SK-MEL-5 (cell line): ENCODE data around the gene PTK6. TPM values are rescaled to one million over a fixed set of nuclear protein-coding genes. Genes with fewer than 3 reads are reported as not detected.

ENCODE experiments used
- DNase-seq: peaks from one replicate; pipeline ENCODE4 v3.0.0-alpha.2; 2016; ENCODE audit warnings: low read depth, low spot score
- in situ Hi-C: cut with HindIII; loops from 2 replicates; pipeline ENCODE4 v1.10.0; 2016; ENCODE audit warnings: low sequenced_read_pairs, high pct_unique_total_duplicates, low pct_unique_long_range_greater_than_20kb
- polyA plus RNA-seq, 2 experiments: library from polyadenylated mRNA; depleted of rRNA; stranded (reverse); fragments of >200 nt; gene quantifications; 2 replicates each; pipeline ENCODE4 v1.2.3, GENCODE V29; 2015
- total RNA-seq: library from RNA; depleted of rRNA; stranded (reverse); fragments of >200 nt; shearing (Covaris generic); gene quantifications from 2 replicates; pipeline ENCODE4 v1.2.3, GENCODE V29; 2014; rRNA removed

The PTK6 gene
- 0.19 TPM in 1 of 2 replicates, not detected in the other for total RNA-seq
- polyA plus RNA-seq (2015; cell fraction: cytosol; rRNA removed) = 0.04 and 0.24 TPM in 2 replicates
- 0.76 and 1.2 TPM in 2 replicates for polyA plus RNA-seq (2015; cell fraction: nucleus; rRNA removed)

DNA sequence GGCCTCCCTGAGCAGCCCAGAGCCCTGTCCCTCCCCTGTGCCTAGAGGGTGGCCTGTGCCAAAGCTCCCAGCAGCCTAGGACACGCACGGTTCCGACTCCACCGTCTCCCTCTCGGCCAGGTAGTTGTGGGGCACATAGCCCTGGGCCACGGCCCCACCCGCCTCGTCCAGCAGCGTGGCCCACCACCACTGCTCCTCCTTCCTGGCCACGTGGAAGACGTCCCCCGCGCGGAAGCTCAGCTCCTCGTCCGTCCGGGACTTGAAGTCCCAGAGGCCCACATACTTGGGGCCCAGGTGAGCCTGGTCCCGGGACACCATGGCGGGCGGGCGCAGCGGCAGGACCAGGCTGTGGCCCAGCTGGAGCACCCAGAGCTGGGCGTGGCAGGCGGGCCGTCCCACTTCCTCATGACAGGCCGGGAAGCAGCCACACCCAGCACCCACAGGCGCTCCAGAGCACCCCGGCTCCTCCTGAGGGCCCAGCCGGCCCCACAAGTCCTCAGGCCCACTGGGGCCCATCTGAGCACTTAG, at the start of gene PTK6:
PTK6 (minus strand) TSS at position 380 of the 528 bp plus-strand sequence; CDS start at position 318, 62 bp downstream.
- DNase-seq = no peak

DNA sequence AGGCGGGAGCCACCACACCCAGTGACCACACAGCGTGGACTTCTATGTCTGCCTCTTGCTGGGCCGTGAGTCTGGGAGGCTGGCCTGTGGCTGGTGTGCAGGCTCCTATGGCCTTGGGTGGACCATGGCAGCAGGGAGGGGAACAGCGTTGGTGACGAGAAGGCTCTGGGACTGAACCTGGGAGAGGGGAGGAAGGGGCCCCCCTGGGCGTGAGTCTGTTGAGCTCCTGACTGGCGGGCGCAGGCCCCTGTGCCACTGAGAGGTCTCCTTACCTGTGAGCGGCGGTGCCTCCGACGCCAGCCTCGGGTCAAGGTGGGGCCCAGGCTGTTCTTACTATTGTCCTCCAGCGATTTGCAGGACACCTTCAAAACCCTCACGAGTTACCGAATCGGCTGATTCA, 49.6 kb upstream of the PTK6 start:
- in situ Hi-C loops = no loop called here
- no peak for DNase-seq

More for the DNA sequence above, at the start of gene PTK6:
- in situ Hi-C loops = no loop called here

DNA sequence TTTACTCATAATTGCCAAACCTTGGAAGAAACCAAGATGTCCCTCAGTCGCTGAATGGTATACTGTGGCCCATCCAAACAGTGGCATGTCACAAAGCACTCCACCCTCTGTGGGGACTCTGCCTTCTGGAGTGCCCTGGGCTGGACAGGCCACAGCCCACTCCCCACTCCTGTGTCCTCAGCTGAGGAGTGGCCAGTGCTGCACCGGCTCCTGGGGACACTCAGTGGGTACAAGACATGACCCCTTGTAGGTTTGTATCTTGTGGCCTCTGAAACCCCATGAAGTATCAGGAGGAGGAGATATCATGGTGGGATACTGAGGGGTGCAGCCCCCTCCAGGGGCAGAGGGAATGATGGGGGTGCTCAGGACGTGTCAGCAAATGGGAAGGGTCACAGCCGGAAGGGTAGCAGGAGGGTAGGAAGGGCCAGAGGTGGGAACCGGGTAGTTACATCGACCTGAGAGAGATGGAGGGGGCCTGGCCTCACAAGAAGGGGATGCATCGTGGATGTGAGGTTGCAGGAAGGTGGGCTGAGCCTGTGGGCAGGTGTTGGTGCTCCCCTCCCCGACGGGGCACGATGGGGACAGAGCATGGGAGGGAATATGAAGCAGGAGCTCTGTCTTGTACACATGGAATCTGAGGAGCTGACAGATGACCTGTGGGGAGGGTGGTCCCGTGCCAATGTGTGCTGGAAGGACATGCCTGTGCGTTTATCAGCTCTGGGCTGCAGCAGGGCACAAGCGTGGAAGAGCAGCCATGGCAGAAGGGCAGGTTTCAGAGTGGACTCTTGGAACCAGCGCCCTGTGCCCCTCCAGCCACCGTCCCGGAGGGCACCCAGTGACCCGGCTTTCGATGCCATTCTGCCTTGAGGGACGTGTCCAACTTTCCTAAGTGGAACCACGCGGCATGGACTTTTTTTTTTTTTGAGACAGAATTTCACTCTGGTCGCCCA, 48.7 kb upstream of the PTK6 start:
- DNase-seq = no peak
- in situ Hi-C loops = no loop called here

DNA sequence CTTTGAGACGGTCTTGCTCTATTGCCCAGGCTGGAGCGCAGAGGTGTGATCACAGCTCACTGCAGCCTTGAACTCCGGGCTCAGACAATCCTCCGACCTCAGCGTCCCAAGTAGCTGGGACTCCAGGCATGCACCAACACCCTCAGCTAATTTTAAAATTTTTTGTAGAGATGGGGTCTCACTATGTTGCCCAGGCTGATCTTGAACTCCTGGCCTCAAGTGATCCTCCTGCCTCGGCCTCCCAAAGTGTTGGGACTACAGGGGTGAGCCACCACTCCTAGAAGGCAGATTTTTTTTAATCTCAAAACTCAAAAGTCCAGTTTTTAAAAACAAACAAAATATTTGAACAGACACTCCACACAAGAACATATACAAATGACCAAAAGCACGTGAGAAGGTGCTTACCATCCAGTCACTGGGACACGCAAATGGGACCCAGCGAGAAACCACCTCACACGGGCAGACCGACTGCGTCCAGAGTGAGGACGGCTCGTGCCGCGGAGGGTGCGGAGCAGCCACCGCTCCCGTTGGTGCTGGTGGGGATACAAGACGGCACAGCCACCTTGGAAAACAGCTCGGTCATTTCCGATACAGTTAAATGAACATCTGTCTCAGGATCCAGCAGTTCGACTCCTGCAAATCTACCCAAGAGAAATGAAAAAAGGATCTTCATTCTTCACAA, 45.3 kb upstream of the PTK6 start:
- in situ Hi-C loops = no loop called here
- DNase-seq = no peak

DNA sequence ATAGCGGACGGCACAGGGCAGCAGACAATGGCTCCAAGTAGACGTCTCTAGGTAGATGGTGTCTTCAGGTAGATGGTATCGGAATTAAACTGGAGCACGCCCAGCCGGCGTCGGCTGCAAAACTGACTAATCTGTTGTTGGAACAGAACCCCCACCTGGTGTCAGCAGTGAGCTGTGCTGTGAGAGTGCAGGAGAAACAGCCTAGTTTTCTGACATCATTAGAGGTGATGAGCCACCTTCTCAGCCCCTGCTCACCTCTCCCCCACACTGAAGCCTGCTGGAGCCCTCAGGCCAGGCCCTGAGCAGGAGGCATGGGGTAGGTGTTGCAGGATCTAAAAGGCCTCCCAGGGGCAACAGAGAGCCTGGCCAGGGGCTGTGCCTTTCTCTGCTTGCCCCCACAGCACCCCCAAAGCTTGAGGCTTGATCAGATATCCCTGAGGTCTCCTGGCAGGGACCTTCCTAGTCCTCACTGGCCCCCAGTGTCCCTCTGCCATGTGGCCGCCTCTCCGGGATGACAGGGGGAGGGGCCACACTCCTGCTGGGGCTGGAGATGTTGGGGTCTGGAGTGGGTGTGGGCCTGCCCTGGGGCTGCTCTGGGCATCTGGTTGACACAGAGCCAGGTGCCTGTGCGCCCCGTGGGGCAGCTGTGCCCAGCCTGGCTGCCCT, 43.8 kb upstream of the PTK6 start:
- in situ Hi-C loops = no loop called here
- DNase-seq = peak; percentile 49

DNA sequence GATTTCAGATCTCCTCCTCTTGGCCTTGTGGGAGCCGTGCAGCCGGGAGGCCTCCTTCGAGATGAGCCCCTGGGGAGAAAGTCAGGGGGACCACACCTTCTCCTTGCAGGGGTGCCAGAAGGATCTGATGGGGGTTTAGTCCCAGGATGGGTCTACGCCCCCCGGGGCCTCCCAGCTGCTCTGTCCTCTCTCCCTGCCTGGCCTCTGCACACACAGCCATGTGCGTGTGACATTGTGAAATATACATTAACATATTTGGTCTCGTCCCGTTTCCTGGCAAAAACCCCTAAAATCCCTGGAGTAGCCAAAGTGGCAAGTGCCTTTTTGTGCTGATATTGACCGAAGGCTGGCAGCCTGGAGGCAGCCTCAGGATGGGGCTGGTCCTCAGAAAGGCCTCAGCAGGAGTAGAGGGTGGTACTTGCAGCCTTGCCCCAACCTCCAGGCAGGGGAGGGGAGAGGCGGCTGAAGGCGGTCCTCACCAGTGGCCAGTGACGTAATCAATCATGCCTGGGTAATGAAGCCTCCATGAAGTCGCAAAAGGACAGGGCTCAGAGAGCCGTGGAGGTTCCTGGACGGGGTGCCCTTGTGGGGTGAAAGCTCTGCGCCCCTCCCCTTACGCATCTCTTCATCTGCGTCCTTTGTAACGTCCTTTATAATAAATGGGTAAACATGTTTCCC, 42.0 kb upstream of the PTK6 start:
- no peak for DNase-seq
- in situ Hi-C loops = no loop called here

DNA sequence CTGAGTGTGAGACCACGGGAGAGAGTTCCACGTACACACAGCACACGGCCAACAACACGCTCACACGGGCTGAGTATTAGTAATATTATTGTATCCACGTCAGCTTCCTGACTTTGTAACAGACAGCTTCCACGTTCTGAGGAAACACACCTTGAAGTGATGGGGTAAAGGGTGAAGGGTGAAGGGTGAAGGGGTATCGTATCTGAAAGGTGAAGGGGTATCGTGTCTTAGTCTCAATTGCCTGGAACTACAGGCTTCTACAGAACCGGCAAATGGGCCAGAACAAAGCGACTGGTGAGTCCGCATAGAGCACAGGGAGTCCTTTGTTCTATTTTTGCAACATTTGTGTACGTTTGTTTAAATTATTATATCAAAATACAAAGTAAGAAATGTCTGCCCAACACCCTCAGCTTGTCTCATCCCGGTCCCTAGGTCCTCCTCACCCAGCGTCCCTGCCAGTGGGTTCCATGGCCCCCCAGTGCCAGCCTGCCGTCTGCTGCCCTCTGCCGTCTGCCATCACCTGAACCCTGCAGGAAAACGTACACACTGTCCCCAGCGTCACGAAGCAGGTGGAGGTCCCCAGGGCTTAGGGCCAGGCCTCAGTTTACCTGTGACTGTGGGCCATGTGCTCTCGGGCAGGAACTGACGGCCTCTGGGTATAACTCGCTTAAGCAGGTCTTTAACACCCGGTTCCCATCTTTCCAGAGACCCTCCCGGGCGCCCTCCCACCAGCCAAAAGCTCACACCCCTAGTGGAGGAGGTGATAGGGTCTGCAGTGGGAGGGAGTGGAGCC, 41.2 kb upstream of the PTK6 start:
- in situ Hi-C loops = no loop called here

DNA sequence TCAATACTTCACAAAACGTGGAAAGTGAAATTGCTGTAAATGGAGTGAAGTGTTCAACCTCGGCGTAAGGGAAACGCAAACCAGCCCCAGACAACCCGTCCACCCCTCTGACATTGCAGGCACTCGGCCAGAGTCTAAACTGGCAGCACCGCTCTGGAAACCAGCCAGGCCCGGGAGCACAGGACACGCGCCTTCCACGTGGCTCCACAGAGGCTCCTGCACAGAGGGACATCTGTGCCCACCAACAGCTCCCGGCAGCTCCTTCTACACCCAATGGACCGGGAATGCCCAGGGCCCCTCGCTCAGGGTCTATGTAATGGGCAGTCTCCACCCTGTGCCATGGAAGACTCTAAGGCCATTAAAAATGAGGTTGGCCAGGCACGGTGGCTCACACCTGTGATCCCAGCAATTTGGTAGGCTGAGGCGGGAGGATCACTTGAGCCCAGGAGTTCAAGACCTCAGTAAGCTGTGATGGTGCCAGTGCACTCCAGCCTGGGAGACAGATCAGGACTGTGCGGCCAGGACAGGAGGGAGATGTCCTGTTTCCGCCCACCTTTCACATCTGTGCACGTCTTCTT, 40.2 kb upstream of the PTK6 start:
- in situ Hi-C loops = no loop called here
- DNase-seq = peak; percentile 86

More for the DNA sequence above, 41.2 kb upstream of the PTK6 start:
- no peak for DNase-seq

DNA sequence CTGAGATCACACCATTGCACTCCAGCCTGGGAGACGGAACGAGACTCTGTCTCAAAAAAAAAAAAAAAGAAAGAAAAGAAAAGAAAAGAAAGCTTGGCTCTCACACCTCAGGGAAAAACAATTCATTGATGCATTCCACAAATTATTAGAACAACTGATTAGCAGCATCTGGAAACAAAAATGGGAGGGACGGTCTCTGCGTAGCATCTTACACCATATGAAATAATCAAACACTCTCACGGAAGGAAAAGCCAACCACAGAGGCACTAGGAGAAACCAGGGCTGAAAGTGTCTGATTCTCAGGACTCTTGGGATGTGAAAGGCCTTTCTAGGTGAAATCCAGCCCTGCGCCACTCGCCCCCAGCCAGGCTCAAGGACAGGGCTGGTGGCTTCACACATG, 39.1 kb upstream of the PTK6 start:
- in situ Hi-C loops = no loop called here
- no peak for DNase-seq

DNA sequence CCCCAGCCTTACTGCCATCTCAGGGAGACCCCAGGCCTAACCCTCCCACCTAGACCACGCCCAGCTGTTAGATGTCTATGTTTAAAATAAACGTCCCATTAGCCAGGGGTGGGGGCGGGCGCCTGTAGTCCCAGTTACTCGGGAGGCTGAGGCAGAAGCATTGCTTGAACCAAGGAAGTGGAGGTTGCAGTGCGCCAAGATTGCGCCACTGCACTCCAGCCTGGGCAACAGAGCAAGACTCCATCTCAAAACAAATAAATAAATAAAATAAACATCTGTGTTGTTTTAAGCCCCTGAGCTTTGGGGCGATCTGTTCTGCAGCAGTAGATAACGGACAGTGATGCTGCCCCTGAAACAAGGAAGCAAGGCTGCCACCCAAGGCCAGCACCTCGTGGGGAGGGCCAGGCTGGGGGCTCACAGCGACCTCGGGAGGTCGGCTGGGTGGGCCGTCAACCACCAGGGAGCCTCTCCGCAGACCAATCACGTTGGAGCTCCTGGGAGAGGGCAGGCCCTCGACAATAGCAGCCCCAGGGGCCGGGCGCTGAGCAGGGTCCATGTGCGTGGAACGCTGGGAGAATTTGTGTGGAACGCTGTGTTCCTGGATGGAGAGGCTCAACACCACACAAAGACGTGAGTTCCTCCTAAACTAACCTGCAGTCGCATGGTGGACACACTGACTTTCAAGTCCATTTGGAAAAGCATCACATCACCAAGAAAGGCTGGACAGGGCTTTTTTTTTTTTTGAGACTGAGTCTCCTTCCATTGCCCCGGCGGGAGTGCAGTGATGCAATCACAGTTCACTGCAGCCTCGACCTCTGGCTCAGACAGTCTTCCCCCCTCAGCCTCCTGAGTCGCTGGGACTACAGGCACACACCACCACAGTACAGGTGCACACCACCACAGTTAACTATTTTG, 37.9 kb upstream of the PTK6 start:
- DNase-seq = no peak
- in situ Hi-C loops = no loop called here

DNA sequence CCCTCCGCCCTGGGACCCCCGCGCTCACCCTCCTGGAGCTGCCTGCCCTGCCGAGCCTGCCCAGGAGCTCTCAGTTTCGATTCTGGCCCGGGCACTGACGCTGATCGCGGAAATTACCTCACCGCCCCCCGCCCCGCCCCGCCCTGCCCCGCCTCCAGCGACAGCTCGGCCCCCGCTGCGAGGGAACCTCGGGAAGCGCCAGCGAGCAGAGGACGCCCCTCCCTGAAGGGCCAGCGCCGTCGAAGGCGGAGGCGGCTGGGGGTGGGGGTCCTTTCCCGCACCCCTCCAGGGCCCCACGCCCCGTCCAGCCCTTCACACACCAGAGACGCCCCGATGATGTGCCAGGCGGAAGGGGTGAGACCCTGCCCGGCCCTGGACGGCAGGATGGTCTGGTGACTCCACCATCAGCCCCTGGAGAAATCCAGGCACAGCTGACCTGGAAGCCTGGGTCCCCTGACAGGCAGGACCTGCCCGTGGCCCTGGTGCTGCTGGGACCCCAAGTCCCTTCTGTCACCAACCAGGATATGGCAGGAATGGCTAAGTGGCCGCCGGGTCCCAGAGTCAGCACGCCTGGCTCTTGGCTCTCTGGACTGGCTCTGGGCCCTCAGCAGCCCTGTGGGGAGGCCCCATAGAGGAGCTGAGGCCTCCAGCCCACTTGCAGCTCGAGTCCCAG, 37.1 kb upstream of the PTK6 start, which contains the start of gene HELZ2:
HELZ2 (minus strand) TSS at position 84 of the 673 bp plus-strand sequence. CDS start 1,854 bp downstream, outside the sequence.
- in situ Hi-C loops = no loop called here
- peak; percentile 69 for DNase-seq

DNA sequence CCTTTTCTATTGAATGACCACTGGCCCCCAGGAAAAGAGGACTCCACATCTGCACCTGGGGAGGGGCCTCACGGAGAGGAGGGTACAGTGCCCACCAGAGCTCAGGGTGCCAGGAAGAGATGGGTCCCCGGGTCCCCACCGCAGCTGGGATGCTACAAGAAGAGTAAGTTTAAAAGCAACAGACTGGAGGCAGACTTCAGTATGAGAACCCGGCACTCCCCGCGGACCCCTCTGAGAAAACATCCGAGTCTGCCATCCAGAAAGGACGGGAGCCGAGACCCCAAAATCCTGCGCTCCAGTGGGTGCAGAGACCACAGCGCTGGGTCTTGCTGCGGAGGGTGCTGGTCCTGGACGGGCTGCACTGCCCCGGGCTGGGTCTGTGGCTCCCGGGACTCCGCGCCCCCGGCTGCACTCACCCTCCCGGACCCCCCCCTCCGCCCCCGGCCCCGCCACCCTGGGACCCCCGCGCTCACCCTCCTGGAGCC, 36.5 kb upstream of the PTK6 start:
- in situ Hi-C loops = no loop called here
- no peak for DNase-seq

DNA sequence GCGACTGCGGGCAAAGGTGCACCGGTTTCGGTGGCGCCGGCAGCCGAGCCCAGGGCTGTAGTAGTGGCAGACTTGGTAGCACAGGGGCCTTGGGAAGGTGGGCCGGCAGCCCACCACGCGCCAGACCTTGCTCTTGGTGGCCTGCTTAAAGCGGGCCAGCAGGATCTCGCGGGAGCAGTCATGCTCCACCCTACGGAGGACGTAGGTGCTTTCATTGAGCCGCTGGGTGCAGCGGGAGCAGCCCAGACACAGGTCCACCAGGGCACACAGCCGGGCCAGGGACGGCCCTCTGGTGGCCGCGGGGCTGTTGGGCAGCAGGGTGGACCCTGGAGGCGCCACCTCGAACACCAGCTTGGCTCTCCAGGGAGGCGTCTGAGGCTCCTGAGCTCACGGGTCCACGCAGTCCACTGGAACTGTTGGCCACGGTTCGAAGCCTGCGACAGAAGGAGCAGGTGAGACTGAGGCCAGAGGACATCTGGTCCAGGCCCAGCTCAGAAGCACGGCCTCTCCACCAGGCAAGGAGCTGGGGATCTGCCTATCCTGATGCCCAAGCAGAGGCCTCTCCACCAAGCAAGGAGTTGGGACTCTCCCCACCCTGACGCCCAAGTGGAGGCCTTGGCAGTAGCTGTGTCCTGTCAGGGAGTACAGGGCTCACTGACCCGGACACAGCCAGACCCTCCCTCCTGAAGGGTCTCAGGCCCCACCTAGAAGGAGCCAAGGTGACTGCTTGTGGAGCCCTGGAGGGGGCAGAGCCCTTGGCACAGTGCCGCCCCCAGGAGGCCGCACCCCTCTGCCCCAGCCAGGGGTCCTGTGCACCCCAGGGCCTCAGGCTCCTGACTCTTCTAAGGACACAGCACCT, 35.8 kb upstream of the PTK6 start:
- in situ Hi-C loops = no loop called here
- no peak for DNase-seq
